ENCODE results near the gene PTRH1.
A peak's percentile ranks its signal among the peaks of the same experiment; 100 is the strongest.

The PTRH1 gene

DNA sequence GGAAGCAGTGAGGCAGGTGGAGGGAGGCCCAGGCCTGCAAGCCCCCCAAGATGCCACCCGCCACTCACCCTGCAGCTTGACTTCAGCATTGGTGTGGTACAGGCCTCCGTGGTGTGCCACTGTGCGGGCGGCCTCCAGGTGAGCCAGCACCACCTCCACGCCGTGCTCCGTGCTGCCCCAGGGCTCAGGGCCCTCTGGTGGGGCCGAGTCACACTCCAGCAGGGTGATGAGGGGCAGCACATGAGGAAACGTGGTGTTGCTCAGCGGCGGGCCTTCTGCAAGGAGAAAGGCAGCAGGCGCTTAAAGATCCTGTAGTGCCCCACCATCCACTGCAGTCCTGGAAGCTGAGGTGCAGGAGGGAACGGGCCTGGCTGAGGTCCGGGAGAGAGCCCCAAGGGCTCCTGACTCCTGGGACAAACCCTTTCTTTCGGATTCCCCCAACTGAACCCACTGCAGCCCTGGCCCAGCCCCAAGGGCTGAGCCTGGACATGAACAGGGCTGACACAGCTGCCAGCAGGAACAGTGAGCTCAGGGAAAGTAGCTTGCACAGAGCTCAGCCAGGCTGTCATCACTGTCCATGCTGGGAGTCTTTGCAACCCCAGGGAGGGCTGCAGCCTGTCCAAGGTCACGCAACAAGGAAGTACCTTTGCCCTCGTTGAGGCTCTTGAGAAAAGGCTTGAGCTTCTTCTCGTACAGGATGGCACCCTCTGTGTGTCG, 24.3 kb upstream of the PTRH1 start:
- DNase-seq, result no peak

DNA sequence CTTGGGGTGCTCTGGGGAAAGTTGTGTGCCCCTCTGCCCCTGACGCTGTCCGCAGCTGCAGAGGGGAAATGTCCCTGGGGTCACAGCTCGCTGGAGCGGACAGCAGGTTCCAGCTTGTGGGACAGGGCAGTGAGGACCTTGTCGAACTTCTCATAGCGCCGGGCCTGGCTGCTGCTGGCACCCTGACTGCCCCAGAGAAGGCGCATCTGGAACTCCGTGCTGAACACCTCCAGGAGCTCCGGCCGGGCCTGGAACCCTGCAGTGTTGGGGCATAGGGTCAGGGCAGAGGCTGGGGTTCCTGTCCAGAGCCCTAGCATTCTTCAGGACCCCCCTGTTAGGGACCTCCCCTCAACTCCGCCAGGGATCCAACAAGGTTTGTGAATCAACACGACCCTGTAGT, 23.2 kb upstream of the PTRH1 start:
- DNase-seq, result no peak

DNA sequence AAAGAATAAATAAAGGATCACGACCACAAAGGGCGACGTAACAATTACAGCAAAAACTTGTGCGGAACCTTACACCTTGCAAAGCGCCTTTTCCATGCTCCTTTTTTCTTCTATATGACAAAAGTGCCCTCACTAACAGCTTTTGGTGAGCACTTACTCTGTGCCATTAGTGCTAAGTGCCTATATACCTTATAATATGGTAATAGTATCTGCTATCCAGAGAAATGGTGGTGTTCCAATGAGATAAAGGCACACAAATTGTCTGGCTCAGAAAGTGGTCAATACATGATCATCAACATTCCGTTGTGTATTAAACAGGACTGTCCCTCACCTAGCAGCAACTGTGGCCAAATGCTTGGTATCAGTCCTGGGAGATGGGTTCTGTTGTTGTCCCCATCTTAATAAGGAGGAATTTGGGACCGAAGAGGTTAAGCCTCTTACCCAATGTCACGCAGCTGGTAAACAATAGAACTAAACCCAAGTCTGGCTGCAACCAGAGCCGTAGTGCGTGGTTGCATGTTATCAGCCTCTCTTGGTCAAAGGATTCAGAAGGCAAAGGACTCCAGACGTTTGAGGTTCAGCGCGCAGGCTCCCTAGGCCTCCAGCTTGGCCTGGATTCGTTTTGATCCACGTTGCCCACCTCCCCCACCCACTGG, 20.2 kb upstream of the PTRH1 start:
- no peak for DNase-seq

DNA sequence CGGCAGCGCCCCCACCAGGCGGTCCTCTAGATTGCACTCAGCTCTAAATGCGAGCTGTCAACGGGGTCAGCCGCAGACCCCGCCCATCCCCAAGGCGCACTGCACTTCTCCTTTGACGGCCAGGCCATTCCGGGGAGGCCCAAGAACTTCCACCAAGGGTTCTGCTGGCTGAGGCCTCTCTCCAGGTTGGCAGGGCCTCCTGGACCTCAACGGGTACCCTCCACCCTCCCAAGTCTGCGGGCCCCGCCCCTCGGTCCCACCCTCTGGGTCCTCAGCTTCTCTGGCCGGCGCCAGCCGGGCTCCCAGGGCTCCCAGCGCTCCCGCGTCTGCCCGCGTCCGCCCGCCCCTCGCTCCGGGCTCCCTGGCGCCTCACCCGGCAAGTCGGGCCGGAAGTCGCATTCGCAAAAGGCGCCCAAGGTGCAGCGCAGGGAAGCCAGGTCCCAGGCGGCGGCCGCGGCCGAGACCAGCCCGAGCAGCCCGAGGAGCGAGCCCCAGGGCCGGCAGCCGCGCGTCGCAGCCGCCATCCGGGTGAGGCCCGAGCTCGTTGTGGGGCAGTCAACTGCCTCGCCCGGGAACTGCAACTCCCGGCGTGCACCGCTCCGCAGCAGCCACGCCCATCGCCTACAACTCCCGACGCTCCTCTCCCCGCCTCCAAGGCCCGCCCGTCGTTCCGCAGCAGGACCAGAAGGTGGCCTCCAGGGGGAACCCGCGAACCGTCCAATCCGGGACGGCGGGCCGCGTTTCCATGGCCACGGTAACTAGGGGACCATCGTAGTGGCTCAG, 19.5 kb upstream of the PTRH1 start, which contains the start of gene TOR2A:
TSS of gene TOR2A (minus strand) at position 548 of the 783 bp plus-strand sequence. CDS start at position 524, 24 bp downstream.
- peak; percentile 99 for DNase-seq

DNA sequence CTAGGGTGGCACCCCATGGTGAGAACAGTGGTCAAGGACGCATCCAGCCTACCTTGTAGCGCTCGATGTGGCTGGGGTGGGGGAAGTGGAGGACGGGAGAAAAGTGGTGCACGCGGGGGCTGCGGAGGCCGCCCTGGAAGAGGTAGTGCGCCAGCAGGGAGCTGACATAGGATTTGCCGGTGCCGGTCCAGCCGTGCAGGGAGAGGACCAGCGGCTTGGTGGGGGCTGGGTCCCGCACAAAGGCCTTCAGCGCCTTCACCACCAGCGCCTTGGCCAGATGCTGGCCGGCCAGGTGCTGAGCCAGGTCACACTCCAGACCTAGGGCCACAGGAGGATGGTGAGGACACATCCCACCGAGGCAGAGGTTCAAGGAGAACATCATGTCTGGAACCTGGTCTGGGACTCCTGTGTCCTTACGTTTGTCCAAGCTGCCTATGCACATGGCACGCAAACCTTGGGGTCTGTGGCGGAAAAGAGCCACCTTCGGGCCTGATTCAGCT, 18.8 kb upstream of the PTRH1 start:
- no peak for DNase-seq

DNA sequence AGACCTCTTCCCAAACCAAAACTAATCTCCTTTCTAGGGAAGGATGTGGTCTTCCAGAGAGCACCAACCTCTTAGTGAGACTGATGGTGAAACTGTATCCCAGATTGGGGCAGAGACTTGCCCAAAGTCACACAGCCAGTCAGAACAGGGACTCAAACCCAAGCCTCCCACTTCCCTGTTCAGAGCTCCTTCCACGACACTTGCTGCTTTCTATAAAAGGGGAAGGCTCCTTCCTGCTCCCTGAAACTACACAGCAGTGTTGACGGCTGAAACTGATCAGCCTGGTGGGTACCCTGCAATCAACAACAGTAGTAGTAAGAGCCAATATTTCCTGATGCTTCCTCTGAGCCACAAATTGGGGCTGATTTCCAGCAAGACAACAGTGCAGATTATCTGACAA, 18.2 kb upstream of the PTRH1 start:
- DNase-seq, result no peak

DNA sequence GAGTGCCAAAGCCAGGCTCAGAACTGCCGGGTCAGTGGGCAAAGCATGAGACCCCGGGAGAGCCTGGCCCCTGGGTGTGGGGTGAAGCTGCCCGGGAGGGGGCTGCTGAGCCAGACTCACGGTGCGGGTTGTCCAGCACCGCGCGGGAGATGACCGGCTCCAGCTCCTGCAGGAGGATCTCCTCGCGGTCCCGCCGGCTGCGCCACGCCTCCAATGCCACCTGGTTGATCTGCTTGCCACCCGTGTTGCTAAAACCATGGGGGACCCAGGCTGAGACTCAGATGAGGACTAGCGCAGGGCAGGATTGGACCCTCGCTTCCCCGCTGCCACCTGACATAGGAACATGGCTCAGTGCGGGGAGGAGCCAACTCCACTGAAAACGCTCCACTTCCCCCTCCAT, 17.0 kb upstream of the PTRH1 start:
- no peak for DNase-seq

DNA sequence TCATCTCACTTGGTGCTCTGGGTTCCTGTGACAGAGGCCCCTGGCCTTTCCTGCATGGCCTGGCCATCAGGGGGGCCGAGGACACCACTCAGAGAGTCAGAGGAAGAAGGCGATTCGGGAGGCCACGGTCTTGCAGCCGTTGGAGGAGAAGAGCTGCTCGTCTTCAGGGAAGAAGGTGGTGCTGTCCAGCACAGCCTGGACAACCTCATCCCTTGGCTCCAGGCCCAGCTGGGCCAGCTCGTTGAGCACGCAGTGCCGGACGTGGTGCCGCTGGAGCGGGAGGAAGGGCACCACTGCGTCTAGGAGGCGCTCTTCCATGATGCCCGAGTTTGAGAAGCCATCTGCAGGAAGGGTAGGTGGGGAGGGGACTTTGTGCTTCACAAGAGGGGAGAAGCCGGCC, 16.5 kb upstream of the PTRH1 start:
- no peak for DNase-seq

DNA sequence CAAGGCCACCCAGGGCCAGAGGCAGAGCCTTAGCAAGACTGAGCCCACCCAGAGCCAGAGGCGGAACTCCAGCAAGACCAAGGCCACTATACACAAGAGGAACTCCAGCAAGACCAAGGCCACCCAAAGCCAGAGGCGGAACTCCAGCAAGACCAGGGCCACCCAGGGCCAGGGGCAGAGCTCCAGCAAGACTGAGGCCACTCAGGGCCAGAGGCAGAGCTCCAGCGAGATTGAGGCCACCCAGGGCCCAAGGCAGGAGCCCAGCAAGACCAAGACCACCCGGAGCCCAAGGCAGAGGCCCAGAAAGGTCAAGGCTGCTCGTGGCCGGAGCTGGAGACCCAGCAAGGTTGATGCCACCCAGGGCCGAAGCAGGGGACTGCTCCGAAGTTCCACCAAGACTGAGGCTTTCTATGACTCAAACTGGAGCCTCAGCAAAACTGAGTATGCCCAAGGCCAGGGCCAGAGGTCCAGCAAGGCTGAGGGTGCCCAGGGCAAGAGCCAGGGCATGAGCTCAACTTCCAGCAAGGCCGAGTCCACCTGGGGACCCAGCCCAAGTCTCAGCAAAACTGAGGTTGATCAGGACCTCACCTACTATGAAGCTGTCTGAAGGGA, 15.4 kb upstream of the PTRH1 start:
- no peak for DNase-seq

DNA sequence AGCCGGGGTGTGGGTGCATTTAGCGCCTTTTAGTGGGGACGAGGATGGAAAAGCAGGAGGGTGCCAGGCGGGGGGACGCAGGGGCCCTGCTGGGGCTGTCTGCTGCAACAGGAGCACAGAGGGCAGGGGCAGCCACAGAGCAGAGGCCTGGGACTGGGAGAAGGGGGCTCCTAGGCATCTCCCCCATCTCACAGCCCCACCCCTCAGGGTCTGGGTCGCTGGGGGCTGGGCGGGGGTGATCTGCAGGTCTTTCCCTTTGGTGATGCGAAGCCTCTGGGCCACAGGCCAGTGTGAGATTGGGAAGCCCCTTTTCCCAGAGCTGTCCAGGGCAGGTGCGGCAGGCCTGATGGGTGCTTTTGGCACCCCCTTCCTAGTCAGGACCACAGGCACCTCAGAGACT, 14.8 kb upstream of the PTRH1 start:
- no peak for DNase-seq

DNA sequence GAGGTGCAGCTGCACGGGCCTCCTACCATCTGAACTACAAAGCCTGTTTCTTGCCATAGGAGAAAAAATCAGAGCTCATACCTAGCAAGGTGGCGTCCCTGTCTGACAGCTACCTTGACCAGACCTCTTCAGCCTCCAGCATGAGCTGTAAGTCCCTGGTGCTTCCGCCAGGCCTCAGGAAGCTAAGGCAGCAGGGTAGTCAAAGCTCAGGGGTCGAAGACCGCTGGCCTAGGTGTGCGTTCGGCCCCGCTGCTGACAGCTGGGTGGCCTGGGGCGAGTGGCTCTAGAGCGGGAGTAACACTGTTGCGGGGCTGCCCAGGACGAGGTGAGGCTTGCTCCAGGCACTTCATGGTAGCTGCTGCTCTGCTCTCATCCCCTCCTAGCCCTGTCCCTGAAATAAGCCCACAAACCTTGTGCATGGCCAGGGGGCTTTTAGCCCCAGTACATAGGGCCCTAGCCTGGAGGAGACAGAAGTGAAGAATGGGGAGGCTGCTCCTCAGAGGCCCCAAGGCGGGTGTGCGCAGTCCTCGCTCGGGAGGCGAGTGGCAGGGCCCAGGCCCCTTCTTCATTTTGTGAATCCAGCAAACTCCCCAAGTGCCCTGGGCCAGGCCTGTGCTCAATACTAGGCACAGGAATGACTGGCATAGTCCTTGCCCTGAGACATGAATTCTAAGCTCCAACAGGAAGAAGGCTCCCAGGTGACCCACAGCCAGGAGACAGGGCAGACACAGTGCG, 14.2 kb upstream of the PTRH1 start:
- DNase-seq, result no peak

DNA sequence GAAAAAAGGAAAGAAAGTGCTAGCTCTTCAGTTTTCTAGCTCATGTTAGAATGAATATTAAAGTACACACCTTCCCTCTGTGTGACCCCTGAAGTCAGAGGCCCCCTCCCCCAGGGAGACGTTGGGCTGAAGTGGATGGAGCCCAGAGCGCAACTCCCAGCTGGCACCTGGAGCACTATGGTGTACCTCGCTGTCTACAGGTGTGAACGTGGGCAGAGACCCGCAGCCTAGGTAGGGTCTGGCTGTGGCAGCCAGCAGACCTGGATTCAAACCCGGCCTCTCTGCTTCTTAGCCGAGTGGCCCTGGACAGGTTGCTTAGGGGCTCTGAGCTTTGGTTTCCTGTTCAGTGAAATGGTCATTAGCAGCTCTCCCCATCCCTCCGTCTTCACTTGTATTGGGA, 13.3 kb upstream of the PTRH1 start:
- no peak for DNase-seq

DNA sequence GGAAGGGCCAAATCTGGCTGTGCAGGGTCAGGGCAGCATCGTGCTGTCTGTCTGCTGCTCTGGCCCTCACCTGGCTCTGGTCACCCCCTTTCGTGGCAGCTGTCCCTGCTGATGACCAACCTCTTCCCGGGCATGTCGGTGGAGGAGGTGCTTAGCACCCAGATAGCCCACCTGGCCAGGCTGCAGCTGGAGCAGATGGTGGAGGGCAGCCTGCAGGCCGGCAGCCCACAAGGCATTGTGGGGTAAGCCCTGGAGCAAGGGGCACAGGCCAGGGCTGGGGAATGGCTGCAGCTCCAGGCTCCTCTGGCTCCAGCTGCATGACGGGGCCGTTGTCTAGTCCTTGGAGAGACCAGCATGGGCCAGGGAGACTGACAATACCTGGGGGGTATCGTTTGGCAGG, 11.4 kb upstream of the PTRH1 start:
- no peak for DNase-seq

DNA sequence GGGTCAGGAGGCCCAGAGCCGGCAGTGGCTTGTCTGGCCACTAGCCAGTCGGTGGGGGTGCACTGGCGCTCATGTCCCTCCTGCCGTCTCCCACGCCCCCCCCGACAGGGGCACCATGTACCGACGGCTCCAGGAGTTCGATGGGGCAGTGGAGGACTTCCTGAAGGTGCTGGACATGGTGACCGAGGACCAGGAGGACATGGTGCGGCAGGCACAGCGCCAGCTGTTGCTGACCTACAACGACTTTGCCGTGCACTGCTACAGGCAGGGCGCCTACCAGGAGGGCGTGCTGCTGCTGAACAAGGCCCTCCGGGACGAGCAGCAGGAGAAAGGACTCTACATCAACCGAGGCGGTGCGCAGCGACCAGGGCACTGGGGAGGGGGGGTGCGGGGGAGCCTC, 8.5 kb upstream of the PTRH1 start:
- DNase-seq, result no peak

DNA sequence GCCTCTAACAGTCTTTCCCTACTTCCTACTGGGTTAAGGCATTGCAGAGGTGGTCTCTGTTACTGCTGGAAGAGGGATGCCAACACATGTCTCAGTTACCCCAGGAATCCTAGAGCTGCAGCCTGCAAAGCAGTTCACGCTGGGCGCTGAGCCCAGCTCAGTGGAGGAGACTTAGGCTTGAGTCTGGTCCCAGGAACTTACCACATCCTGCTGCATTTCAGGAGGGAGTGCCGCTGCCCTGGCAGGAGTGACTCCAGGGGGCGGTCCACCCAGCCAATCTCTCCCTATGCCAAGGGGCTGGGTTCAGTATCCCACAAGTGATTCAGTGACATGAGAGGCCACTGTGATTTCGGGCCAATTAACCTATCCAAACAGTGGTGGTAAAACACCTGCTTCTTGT, 8.0 kb upstream of the PTRH1 start:
- no peak for DNase-seq

DNA sequence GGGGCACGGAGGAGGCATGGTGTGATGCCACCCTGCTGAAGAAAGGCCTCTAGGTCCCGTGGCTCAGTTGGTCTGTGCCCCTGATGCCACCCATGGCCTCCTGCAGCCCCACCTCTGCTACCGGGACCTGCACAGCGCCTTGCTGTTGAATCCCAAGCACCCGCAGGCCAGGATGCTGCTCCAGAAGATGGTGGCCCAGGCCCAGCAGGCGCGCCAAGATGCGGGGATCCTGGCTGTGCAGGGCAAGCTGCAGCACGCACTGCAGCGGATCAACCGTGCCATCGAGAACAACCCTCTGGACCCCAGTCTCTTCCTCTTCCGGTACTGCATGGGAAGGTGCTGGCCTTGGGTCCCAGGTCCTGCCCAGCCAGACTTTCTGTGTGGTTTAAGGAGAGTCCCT, 7.5 kb upstream of the PTRH1 start:
- no peak for DNase-seq

DNA sequence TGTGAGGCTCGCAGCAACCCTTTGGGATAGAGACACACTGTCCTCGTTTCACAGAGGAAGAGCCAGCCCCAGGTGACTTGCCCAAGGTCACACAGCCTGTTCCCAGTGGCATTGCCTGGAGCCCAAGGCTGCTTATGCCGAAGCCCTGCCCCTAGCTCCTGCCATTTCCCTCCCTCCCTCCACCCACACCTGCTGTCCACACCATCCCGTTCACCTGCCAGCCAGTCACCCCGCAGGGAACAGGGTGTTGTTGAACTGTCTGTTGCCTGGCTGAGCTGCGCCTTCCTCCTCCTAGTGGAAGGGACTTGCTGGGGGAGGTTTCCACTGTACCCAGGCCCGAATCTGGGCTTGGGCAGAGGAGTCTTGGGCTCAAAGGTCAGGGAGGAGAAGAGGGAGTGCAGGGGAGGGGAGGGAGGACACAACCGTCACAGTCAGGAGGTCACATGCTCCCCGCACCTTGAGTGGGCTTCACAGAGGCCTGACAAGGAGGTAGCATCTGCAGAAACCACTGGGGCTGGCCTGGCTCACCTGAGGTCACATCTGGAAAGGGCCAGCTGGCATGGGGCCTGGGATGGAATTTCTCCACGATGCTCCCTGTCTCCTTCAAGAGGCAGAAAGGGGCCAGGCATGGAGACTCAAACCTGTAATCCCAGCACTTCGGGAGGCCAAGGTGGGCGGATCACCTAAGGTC, 6.7 kb upstream of the PTRH1 start:
- DNase-seq, result no peak

DNA sequence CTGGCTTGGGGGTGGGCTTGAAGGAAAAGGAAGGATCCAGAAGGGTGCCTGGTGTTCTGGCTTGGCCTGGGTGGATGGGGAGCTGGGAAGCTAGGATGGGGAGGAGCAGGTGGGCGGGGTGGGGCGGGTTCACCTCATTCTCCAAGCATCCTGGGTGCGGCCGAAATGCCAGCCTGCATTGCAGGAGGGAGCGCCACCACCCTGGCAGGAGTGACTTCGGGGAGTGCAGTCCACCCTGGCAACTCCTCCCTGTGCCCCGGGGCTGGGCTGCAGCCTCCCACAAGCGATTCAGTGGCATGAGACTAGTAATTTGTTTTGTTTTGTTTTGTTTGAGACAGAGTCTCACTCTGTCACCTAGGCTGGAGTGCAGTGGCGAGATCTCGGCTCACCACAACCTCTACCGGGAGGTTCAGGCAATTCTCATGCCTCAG, 5.9 kb upstream of the PTRH1 start:
- DNase-seq, result no peak

DNA sequence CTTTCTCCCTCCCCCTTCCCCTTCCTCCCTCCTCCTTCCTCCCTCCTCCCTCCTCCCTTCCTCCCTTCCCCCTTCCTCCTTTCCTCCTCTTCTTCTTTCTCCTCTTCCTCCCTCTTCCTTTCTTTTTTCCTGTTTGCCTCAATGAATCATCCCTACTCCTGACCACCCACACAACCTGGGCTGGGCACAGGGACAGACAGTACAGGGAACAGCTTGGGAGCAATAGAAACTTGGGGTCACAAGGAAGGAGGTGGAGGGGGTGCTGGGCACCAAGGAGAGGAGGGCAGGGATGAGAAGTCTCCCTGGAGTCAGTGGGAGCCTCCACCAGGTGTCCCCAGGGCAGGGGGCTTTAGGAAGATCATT, 5.4 kb upstream of the PTRH1 start:
- no peak for DNase-seq

DNA sequence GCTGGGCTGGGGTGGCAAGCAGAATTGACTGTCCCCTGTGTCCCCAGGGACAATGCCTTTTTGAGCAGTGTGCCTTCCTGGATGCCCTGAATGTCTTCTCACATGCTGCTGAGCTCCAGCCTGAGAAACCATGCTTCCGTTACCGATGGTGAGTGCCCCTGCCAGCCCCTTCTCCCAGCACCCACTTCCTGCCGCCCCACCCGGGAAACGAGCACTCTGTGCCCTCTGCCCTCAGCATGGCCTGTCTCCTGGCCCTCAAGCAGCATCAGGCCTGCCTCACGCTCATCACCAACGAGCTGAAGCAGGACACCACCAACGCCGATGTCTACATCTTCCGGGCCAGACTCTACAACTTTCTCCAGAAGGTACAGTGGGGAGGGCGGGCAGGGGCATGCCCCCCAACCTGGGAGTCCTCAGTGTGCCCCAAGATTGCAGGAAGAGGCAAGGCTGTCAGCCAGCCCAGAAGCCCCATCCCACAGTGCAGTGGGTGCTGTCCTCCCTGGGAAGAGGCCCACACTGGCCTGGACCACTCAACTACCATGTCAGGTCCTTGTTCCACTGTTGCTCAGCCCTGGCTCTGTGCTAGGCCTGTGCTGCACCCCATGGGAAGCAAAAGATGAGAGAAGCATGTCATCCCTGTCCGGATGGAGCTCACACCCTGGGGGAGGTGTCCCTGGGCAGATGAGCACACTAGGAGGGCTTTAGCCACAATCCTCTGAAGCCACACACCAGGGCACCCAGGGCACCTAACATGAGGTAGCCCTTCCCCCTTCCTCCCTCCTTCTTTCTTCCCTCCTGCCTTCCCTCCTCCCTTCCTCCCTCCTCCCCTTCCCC, 4.8 kb upstream of the PTRH1 start:
- DNase-seq, result peak; percentile 36

DNA sequence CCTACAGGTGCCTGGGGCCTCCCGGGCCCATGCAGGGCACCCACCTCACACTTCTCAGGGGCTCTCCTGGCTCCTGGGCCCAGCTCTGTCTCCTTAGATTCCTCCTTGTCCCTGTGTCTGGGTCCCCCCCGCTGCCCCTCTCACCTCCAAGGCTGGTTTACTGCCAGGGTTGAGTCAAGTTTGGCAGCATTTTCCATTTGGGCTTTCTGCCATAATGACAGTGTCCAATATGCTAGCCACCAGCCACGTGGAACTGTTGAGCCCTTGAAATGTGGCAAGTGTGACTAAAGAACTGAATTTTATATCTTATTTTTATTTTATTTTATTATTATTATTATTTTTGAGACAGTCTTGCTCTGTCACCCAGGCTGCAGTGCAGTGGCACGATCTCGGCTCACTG, 2.3 kb upstream of the PTRH1 start:
- DNase-seq, result no peak
